ENCODE data around the gene ST6GALNAC4.

Gene ST6GALNAC4

GRCh38 chr9:127915801-127916719, 781 bp downstream of the ST6GALNAC4 start:
- CTCF ChIA-PET: interaction anchor here (0.6 to 1.0 kb wide), 3 partner anchors 17 to 544 kb away, joined by 3 to 4 read pairs (median 4); partner anchors contain the start of gene ST6GALNAC6

GRCh38 chr9:127915325-127915752, 1.5 kb downstream of the ST6GALNAC4 start:
- TF ChIP-seq CTCF (conservative IDR thresholded peaks at IDR 0.05; ENCODE audit: low read depth): no peak
- CTCF ChIA-PET: no interaction called here
- H3K27ac ChIP-seq: peak overlapping the region; percentile 97
- no peak for DNase-seq (ENCODE audit: low spot score)
- POLR2A ChIA-PET (ENCODE audit: low non-redundant PET): interaction anchor here (1.1 kb wide), 1 partner anchor 17 kb away, joined by 3 read pairs; no protein-coding TSS in a partner anchor

More at GRCh38 chr9:127915801-127916719, 781 bp downstream of the ST6GALNAC4 start:
- peak overlapping the region; percentile 97 for H3K27ac ChIP-seq
- POLR2A ChIA-PET (ENCODE audit: low non-redundant PET): interaction anchor here (1.1 kb wide), 1 partner anchor 18 kb away, joined by 3 read pairs; no protein-coding TSS in a partner anchor
- DNase-seq (ENCODE audit: low spot score): no peak
- TF ChIP-seq CTCF (conservative IDR thresholded peaks at IDR 0.05; ENCODE audit: low read depth): no peak

- DNase-seq (ENCODE audit: low spot score): no peak
- peak overlapping the region; percentile 65 for H3K27ac ChIP-seq
- ChIA-PET POLR2A (ENCODE audit: low non-redundant PET) (no interaction called here), CTCF (interaction anchor here (0.6 kb wide), 1 partner anchor 211 kb away, joined by 3 read pairs; no protein-coding TSS in a partner anchor)
- TF ChIP-seq CTCF (conservative IDR thresholded peaks at IDR 0.05; ENCODE audit: low read depth): no peak
These were observed 3.2 kb downstream of the ST6GALNAC4 start for GRCh38 chr9:127913682-127914081.

GRCh38 chr9:127912882-127913281, 4.0 kb downstream of the ST6GALNAC4 start:
- DNase-seq (ENCODE audit: low spot score): no peak
- ChIA-PET POLR2A (ENCODE audit: low non-redundant PET) (no interaction called here), CTCF (interaction anchor here (0.6 to 0.7 kb wide), 4 partner anchors 43 to 371 kb away, joined by 3 read pairs; no protein-coding TSS in a partner anchor)
- no peak for TF ChIP-seq CTCF (conservative IDR thresholded peaks at IDR 0.05; ENCODE audit: low read depth)
- peak overlapping the region; percentile 65 for H3K27ac ChIP-seq

- DNase-seq (ENCODE audit: low spot score): no peak
- peak overlapping the region; percentile 65 for H3K27ac ChIP-seq
- TF ChIP-seq CTCF (conservative IDR thresholded peaks at IDR 0.05; ENCODE audit: low read depth): no peak
- ChIA-PET POLR2A (ENCODE audit: low non-redundant PET) (no interaction called here), CTCF (interaction anchor here (0.6 kb wide), 1 partner anchor 166 kb away, joined by 3 read pairs; no protein-coding TSS in a partner anchor)
These were observed 4.5 kb downstream of the ST6GALNAC4 start for GRCh38 chr9:127912296-127912695.

- DNase-seq (ENCODE audit: low spot score): no peak
- CTCF ChIA-PET: interaction anchor here (0.7 to 1.0 kb wide), 3 partner anchors 11 to 170 kb away, joined by 3 to 4 read pairs (median 4); partner anchors contain the start of gene ST6GALNAC6
- POLR2A ChIA-PET (ENCODE audit: low non-redundant PET): no interaction called here
- peak overlapping the region; percentile 65 for H3K27ac ChIP-seq
- TF ChIP-seq CTCF (conservative IDR thresholded peaks at IDR 0.05; ENCODE audit: low read depth): no peak; the same call in 1 of the 2 replicates
These were observed 6.1 kb downstream of the ST6GALNAC4 start for GRCh38 chr9:127910613-127911205.

Measured in RWPE1 (cell line).